ENCODE results near the gene RANGAP1. TPM values are rescaled to one million over a fixed set of nuclear protein-coding genes. Genes with fewer than 3 reads are reported as not detected.
"Not testable (repeated sequence)": the region's sequence is repeated elsewhere in the genome, so short reads cannot be mapped to it uniquely, and the experiment has no call there.

The RANGAP1 gene
- total RNA-seq, 1 donor from 2014 or later = 120 TPM

GRCh38 chr22:41301085-41302020 lies 15.4 kb upstream of the RANGAP1 start, which contains the start of gene ZC3H7B:
ZC3H7B (plus strand) TSS chr22:41301525; CDS start chr22:41320661, 19,136 bp downstream.
- DNase-seq (ENCODE audit: low read depth, low spot score) = no peak

DNA sequence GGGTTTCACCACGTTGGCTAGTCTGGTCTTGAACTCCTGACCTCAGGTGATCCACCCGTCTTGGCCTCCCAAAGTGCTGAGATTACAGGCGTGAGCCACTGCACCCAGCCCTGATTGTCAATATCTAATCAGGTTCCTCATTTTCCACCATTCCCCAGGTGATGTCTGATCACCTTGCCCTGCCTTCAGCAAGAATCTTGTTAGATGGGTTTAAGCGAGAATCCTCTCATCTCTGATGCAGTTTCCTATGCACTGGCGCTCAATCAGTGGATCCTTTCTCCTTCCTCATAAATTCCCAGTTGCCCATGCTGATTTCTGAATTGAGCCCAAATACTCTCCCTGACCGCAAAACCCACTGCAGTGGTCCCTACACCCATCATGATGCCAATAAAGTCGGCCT lies 14.7 kb upstream of the RANGAP1 start:
- no peak for DNase-seq (ENCODE audit: low read depth, low spot score)

GRCh38 chr22:41296826-41297667 lies 11.1 kb upstream of the RANGAP1 start:
- DNase-seq (ENCODE audit: low read depth, low spot score) = no peak

DNA sequence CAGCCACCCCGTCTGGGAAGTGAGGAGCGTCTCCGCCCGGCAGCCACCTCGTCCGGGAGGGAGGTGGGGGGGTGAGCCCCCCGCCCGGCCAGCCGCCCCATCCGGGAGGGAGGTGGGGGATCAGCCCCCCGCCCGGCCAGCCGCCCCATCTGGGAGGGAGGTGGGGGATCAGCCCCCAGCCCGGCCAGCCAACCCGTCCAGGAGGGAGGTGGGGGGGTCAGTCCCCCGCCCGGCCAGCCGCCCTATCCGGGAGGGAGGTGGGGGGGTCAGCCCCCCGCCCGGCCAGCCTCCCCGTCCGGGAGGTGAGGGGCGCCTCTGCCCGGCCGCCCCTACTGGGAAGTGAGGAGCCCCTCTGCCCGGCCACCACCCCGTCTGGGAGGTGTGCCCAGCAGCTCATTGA lies 8.8 kb upstream of the RANGAP1 start:
- DNase-seq (ENCODE audit: low read depth, low spot score) = not testable (repeated sequence)

- DNase-seq (ENCODE audit: low read depth, low spot score) = peak; percentile 66
Measured at GRCh38 chr22:41290262-41291221, 4.6 kb upstream of the RANGAP1 start.

DNA sequence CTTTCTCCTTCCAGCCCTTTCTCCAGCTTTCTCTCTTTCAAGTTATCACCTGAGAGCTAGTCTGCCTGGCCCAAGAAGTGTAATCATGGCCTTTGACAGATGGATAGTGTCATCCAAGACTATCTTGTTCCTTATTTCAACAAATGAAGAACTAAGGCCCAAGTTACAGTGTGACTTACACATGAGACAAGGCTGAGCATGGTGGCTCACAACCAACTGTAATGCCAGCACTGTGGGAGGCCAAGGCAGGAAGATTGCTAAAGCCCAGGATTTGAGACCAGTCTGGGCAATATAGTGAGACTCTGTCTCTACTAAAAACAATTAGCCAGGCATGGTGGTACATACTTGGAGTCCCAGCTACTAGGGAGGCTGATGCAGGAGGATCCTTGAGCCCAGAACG lies 3.7 kb upstream of the RANGAP1 start:
- DNase-seq (ENCODE audit: low read depth, low spot score) = no peak

- DNase-seq (ENCODE audit: low read depth, low spot score) = peak; percentile 53
Measured at GRCh38 chr22:41288245-41288946, 2.4 kb upstream of the RANGAP1 start.

DNA sequence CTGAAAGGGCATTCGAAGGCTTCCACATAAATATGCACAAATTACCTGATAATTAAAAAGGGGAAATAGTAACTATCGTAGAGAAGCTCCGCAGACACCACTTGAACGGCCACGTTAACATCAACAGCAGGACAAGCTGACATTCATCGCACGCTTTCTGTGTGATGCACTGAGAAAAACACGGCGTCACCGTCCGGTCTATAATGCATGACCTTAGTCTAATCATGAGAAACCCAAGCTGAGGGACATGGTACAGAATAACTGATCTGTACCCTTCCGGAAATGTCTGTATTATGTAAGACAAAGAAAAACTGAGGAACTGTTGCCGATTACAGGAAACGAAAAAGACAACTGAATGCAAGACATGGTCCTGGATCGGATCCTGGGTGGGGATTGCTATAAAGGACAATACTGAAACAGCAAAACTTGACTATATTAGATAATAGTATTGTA lies 678 bp upstream of the RANGAP1 start:
- DNase-seq (ENCODE audit: low read depth, low spot score) = no peak

- DNase-seq (ENCODE audit: low read depth, low spot score) = no peak
Measured at GRCh38 chr22:41285441-41285819, 557 bp downstream of the RANGAP1 start.

- no peak for DNase-seq (ENCODE audit: low read depth, low spot score)
Measured at GRCh38 chr22:41284465-41284864, 1.5 kb downstream of the RANGAP1 start.

DNA sequence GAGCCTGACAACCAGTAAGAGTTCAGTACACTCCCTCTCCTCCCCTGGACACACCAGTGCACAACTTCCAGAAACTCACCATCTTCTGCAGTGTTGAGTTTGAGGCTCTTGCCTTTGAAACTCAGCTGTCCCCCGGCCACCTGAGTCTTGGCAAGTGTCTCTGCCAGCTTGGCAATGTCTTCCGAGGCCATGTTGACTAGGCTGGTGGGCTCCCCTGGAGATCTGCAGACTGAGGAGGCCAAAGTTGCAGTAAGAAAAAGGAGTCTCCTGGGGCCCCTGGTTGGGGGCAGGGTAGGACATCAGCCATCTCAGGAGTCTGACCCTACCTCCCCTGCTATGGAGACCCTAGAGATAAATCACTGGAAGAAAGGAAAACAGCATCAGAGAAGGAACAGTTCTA lies 5.1 kb downstream of the RANGAP1 start:
- DNase-seq (ENCODE audit: low read depth, low spot score) = no peak

GRCh38 chr22:41280065-41280464 lies 5.9 kb downstream of the RANGAP1 start:
- DNase-seq (ENCODE audit: low read depth, low spot score) = no peak

GRCh38 chr22:41274856-41275255 lies 11.1 kb downstream of the RANGAP1 start:
- DNase-seq (ENCODE audit: low read depth, low spot score) = no peak

GRCh38 chr22:41273128-41273527 lies 12.9 kb downstream of the RANGAP1 start:
- no peak for DNase-seq (ENCODE audit: low read depth, low spot score)

DNA sequence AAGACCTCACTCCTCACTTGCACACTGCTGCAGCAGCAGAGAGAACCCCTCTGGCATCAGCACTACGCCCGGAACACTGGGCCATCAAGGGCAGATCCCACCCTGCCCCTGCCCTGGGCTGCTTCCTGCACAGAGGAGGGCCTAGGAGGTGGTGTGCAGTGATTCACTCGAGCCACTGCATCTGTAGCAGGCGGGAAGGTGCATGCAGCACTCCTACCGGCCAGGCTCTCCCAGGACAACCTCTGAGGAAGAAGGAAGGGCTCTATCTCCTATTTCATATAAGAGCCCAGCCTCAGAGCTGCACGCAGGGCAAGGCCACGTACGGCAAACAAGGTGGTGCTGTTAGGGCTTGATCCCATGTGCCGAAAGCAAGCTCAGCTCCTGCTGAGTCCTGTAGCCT lies 14.2 kb downstream of the RANGAP1 start:
- DNase-seq (ENCODE audit: low read depth, low spot score) = no peak

GRCh38 chr22:41267958-41268357 lies 18.0 kb downstream of the RANGAP1 start:
- DNase-seq (ENCODE audit: low read depth, low spot score) = no peak

DNA sequence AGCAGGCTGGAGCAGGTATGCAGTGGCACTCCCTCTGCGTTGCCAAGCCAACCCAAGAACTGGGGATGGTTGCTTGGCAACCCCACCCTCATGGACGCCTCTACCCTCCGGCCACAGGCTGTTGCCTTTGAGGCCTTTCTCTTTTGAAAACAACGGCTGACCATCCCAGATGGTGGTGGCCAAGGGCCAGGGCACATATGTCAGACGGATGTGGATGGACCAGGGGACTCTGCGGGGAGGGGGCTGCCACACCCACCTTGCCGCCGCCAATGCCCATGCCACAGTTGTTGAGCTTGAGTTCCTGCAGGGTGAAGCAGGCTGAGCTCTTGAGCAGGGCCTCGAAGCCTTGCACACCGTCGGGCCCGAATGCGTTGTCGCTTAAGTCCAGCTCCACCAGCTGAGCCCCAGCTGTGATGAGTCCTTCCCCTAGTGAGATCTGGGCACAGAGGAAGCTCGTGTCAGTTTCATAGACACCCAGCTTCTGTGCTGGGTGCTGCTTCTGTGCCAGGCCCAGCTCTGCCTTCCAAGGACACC lies 21.5 kb downstream of the RANGAP1 start:
- no peak for DNase-seq (ENCODE audit: low read depth, low spot score)

- no peak for DNase-seq (ENCODE audit: low read depth, low spot score)
Measured at GRCh38 chr22:41263704-41264103, 22.3 kb downstream of the RANGAP1 start.

- no peak for DNase-seq (ENCODE audit: low read depth, low spot score)
Measured at GRCh38 chr22:41262250-41262765, 23.7 kb downstream of the RANGAP1 start.
